Esophagus (tissue), 2 donors: Measurements from ENCODE around the gene ALCAM. TPM values are rescaled to one million over a fixed set of nuclear protein-coding genes. Genes with fewer than 3 reads are reported as not detected.

Experiments
- H3K27ac ChIP-seq, 2 donors: one replicate each; pipeline ENCODE4 v1.5.1; 2013; ENCODE audit warnings: low read depth in 2 of 2, mild to moderate bottlenecking in 2 of 2, inconsistent platforms in 1 of 2, low read length in 1 of 2, moderate library complexity in 1 of 2
- H3K27me3 ChIP-seq, 2 donors: one replicate each; pipeline ENCODE4 v1.6.1; 2013; ENCODE audit warnings: low read length in 2 of 2, control low read depth in 1 of 2, mild to moderate bottlenecking in 1 of 2; ENCODE audit not compliant: insufficient read depth in 2 of 2, control insufficient read depth in 1 of 2
- H3K36me3 ChIP-seq, 2 donors: one replicate each; pipeline ENCODE4 v1.6.1; 2013; ENCODE audit warnings: low read length in 1 of 2; ENCODE audit not compliant: control insufficient read depth in 2 of 2, insufficient read depth in 2 of 2
- H3K4me1 ChIP-seq, 2 donors: one replicate each; pipeline ENCODE4 v1.6.1; 2013; ENCODE audit warnings: low read length in 1 of 2; ENCODE audit not compliant: control insufficient read depth in 2 of 2, insufficient read depth in 2 of 2
- H3K4me3 ChIP-seq, 2 donors: one replicate each; pipeline ENCODE4 v1.5.1; 2013; ENCODE audit warnings: low read length in 2 of 2, mild to moderate bottlenecking in 2 of 2, low read depth in 1 of 2, moderate library complexity in 1 of 2
- H3K9me3 ChIP-seq, 2 donors: one replicate each; pipeline ENCODE4 v1.6.1; 2013; ENCODE audit warnings: mild to moderate bottlenecking in 2 of 2, low read depth in 1 of 2, low read length in 1 of 2, moderate library complexity in 1 of 2; ENCODE audit not compliant: control insufficient read depth in 2 of 2, insufficient read depth in 1 of 2
- WGBS, 2 donors: extraction: QIAGEN DNeasy Blood & Tissue Kit; methylation state at CpG; one replicate each; pipeline ENCODE4 v1.1.7; 2013; 5-methylcytosine and 5-hydroxymethylcytosine counted together
- polyA plus RNA-seq, 2 donors: library from polyadenylated mRNA; stranded (reverse); fragments of 200-250 nt; gene quantifications; one replicate each; pipeline ENCODE4 v1.2.3, GENCODE V29; 2013
- donor health status: healthy with polysubstance abuse.
- donor health status: Bipolar disorder and iron deficiency.

ALCAM gene
- polyA plus RNA-seq, 2 donors = 3.3 to 5.4 TPM

- 59 to 67% methylated on average over 4 of the region's 4 CpGs for whole genome bisulfite sequencing, 2 donors
- H3K4me1 ChIP-seq = no peaks in the 10 kb centered on the region
- no peaks in the 10 kb centered on the region for H3K9me3 ChIP-seq
- H3K36me3 ChIP-seq = no peaks in the 10 kb centered on the region
- H3K27ac ChIP-seq = no peak overlapping the region
- no peak overlapping the region for H3K4me3 ChIP-seq
- no peaks in the 10 kb centered on the region for H3K27me3 ChIP-seq
Measured at GRCh38 chr3:105526360-105527111, 159.8 kb downstream of the ALCAM start.

DNA sequence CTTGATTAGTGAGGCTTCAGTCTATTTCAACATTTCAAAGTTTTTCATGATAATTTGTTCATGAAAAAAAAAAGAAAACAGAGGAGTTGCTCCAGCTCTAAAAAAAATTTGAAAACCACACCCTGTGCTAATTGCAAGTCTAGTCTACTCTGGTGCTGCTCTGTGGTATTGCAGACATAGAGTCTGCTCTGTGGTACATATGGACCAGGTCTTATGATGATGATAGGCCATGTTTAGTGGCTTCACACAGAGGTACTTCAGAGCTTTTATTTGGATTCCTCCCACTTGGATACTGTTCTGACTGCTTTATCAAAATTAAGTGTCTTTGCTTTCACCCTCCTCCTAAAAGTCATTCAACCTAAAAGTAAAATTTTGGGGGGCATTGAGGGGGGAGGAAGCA is 160.8 kb downstream of the ALCAM start:
- Histone ChIP-seq H3K4me1 (no peaks in the 10 kb centered on the region), H3K4me3 (no peak overlapping the region), H3K9me3 (no peaks in the 10 kb centered on the region)

GRCh38 chr3:105527949-105528348 is 161.2 kb downstream of the ALCAM start:
- Histone ChIP-seq H3K9me3 (no peaks in the 10 kb centered on the region), H3K4me1 (no peaks in the 10 kb centered on the region), H3K4me3 (no peak overlapping the region), H3K36me3 (no peaks in the 10 kb centered on the region), H3K27ac (no peak overlapping the region), H3K27me3 (no peaks in the 10 kb centered on the region)
- 26 to 39% methylated on average over 3 of the region's 3 CpGs for WGBS, 2 donors

More for the DNA sequence above, 160.8 kb downstream of the ALCAM start:
- Histone ChIP-seq H3K27ac (no peak overlapping the region), H3K27me3 (no peaks in the 10 kb centered on the region), H3K36me3 (no peaks in the 10 kb centered on the region)

DNA sequence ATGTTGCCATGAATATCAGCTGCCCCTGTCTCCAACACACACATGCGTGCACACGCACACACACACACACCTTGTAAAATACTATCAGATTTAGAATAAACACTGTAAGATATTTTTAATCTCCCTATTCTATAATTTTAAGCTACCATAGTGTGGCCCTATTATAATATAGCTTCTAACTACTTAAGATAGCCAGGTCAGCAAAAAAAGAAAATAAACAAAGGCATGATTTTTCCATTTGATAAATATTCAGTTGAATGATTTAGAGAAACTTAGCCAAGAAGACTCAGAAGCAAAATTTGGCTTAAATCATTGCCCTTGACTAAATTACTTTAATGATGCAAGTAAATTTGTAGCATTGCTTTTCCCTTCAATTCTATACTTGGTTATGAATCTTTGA is 162.2 kb downstream of the ALCAM start:
- WGBS, 2 donors = 95 to 97% methylated on average over 2 of the region's 2 CpGs
- no peak overlapping the region for H3K4me3 ChIP-seq

DNA sequence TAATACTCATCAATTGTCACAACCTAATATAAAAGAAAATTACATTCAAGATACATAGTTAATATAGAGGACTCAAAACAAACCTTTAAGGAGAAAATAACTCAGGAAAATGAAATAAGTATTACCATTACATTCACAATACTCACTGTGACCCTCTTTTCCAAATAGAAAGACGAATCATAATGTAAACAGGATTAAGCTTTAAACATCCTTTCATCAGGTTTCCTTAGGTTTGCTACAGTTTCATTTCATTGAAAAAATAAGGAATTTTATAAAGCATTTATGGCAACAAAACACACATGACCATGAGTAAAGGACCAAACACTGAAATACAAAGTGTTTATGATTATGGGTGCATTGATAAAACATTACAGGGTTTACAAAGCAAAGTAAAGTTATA is 162.7 kb downstream of the ALCAM start:
- Histone ChIP-seq H3K9me3 (no peaks in the 10 kb centered on the region), H3K27me3 (no peaks in the 10 kb centered on the region), H3K27ac (no peak overlapping the region), H3K4me3 (no peak overlapping the region), H3K36me3 (no peaks in the 10 kb centered on the region), H3K4me1 (no peaks in the 10 kb centered on the region)
- 70 to 78% methylated on average over 1 of the region's 1 CpG for WGBS, 2 donors

More for the DNA sequence above, 162.2 kb downstream of the ALCAM start:
- Histone ChIP-seq H3K27ac (no peak overlapping the region), H3K9me3 (no peaks in the 10 kb centered on the region), H3K27me3 (no peaks in the 10 kb centered on the region), H3K36me3 (no peaks in the 10 kb centered on the region), H3K4me1 (no peaks in the 10 kb centered on the region)

DNA sequence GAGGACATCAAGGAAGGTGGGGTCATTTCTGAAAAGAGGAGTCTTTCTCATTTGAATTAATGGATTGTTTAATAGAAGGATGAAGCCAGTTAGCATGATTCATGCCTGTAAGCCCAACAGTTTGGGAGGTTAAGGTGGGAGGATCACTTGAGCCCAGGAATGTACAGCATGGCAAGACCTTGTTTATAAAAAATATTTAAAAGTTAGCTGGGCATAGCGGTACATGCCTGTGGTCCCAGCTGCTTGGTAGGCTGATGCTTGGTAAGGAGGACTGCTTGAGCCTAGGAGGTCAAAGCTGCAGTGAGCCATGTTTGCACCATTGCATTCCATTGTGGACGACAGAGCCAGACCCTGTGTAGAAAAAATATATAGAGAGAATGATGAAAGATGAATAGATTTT is 165.5 kb downstream of the ALCAM start:
- H3K4me1 ChIP-seq = no peaks in the 10 kb centered on the region
- 96 to 100% methylated on average over 2 of the region's 2 CpGs for WGBS, 2 donors
- H3K4me3 ChIP-seq = no peak overlapping the region
- no peaks in the 10 kb centered on the region for H3K36me3 ChIP-seq
- no peaks in the 10 kb centered on the region for H3K9me3 ChIP-seq
- H3K27me3 ChIP-seq = no peaks in the 10 kb centered on the region
- no peak overlapping the region for H3K27ac ChIP-seq

DNA sequence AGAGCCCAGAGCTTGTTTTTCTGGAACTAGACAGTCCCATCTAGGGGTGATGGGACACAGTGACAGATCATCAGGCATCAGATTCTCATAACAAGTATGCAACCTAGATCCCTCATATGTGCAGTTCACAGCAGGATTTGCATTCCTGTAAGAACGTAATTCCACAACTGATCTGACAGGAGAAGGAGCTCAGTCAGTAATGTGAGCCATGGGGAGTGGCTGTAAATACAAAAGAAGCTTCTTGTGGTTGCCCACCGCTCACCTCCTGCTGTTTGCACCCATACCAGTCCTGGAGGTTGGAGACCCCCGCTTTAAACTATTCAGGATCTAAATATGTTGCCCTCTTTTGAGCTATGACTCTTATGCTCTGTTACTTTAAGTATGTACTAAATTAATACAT is 167.3 kb downstream of the ALCAM start:
- WGBS, 2 donors = 92 to 96% methylated on average over 3 of the region's 3 CpGs
- Histone ChIP-seq H3K27ac (no peak overlapping the region), H3K36me3 (no peaks in the 10 kb centered on the region), H3K4me3 (no peak overlapping the region), H3K4me1 (no peaks in the 10 kb centered on the region), H3K27me3 (no peaks in the 10 kb centered on the region), H3K9me3 (no peaks in the 10 kb centered on the region)

DNA sequence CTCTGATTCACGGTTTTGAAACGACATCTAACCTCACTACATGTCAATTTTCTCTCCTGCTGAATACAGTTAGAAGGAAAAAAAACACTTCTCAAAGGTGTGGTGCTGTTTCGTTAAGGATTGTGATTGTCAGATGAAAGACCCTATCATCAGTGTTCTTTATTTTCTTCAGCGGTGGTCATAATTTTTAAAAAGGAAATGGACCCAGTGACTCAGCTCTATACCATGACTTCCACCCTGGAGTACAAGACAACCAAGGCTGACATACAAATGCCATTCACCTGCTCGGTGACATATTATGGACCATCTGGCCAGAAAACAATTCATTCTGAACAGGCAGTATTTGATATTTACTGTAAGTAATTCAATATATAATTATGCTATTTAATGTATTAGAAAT is 167.8 kb downstream of the ALCAM start:
- H3K36me3 ChIP-seq = no peaks in the 10 kb centered on the region

GRCh38 chr3:105537371-105538080 is 170.8 kb downstream of the ALCAM start:
- H3K4me3 ChIP-seq = no peak overlapping the region
- H3K36me3 ChIP-seq = no peaks in the 10 kb centered on the region
- no peak overlapping the region for H3K27ac ChIP-seq
- no peaks in the 10 kb centered on the region for H3K4me1 ChIP-seq
- 71 to 81% methylated on average over 1 of the region's 1 CpG for WGBS, 2 donors
- H3K27me3 ChIP-seq = no peaks in the 10 kb centered on the region
- H3K9me3 ChIP-seq = no peaks in the 10 kb centered on the region

More for the DNA sequence above, 167.8 kb downstream of the ALCAM start:
- Histone ChIP-seq H3K27ac (no peak overlapping the region), H3K27me3 (no peaks in the 10 kb centered on the region), H3K9me3 (no peaks in the 10 kb centered on the region), H3K4me1 (no peaks in the 10 kb centered on the region), H3K4me3 (no peak overlapping the region)
- 94 to 95% methylated on average over 5 of the region's 5 CpGs for WGBS, 2 donors

DNA sequence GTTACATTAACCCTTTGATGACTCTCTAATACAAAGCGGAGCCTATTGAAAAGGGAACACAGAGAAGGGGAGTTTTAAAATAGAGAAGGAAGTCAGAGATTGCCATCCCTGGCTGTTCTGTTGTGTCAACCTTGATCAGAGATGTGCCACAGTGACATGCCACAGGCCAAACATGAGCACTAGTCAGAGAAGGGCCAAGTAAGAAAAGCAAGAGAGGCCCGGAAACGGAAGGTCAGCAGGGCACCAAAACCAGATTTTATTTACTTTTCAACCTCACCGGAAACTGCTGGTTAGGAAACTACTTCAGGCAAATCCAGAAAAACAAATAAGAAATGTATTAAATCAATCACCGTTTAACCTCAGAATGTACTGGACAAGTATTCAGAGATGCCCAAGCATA is 171.8 kb downstream of the ALCAM start:
- Histone ChIP-seq H3K9me3 (no peaks in the 10 kb centered on the region), H3K27ac (no peak overlapping the region), H3K27me3 (no peaks in the 10 kb centered on the region), H3K36me3 (no peaks in the 10 kb centered on the region), H3K4me3 (no peak overlapping the region), H3K4me1 (no peaks in the 10 kb centered on the region)
- 67 to 77% methylated on average over 5 of the region's 5 CpGs for WGBS, 2 donors
